ENCODE measurements around the gene TAS2R8. TPM values are rescaled to one million over a fixed set of nuclear protein-coding genes. Genes with fewer than 3 reads are reported as not detected.

Gene TAS2R8
- polyA plus RNA-seq, 4 donors: not detected

DNA sequence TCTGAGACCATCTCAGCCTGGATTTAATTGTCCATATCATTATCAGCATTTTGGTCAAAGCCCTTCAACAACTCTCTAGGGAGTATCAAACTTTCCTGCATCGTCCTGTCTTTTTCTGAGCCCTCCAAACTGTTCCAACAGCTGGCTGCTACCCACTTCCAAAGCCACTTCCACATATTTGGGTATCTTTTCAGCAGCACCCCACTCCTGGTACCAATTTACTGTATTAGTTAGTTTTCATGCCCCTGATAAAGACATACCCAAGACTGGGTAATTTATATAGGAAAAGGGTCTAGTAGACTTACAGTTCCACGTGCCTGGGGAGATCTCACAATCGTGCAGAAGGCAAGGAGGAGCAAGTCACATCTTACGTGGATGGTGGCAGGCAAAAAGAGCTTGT lies 50.9 kb downstream of the TAS2R8 start:
- no peak for DNase-seq (ENCODE audit: low read depth in 4 of 4, low spot score in 3 of 4)

Other genes with a start within 250 kb of the TAS2R8 start
- gene MAGOHB, start 193.7 kb downstream of the TAS2R8 start, polyA plus RNA-seq (ENCODE audit: insufficient read length in 4 of 4): 10 to 100 TPM; 38.5 to 50.0 (median 41.1) TPM
- gene STYK1, start 133.2 kb downstream of the TAS2R8 start, polyA plus RNA-seq (ENCODE audit: insufficient read length in 4 of 4): 1 to 10 TPM in 2 of 4 donors, under 1 TPM in 2; 0.10 to 1.7 (median 0.99) TPM
- gene YBX3, start 84.0 kb downstream of the TAS2R8 start, polyA plus RNA-seq (ENCODE audit: insufficient read length in 4 of 4): 100 to 1,000 TPM; 219 to 263 (median 239) TPM
- not detected for gene TAS2R7, start 4.7 kb downstream of the TAS2R8 start, polyA plus RNA-seq (ENCODE audit: insufficient read length in 4 of 4)
- gene TAS2R9, start 2.9 kb upstream of the TAS2R8 start, polyA plus RNA-seq (ENCODE audit: insufficient read length in 4 of 4): not detected
- 1 to 10 TPM; 1.1 to 2.6 (median 2.1) TPM for gene TAS2R10, start 19.1 kb upstream of the TAS2R8 start, polyA plus RNA-seq (ENCODE audit: insufficient read length in 4 of 4)
- gene PRR4, start 42.2 kb upstream of the TAS2R8 start, polyA plus RNA-seq (ENCODE audit: insufficient read length in 4 of 4): 1 to 10 TPM; 6.5 to 9.1 (median 7.6) TPM
- gene PRH1, start 77.0 kb upstream of the TAS2R8 start, polyA plus RNA-seq (ENCODE audit: insufficient read length in 4 of 4): 10 to 100 TPM in 3 of 4 donors, 1 to 10 TPM in 1; 7.8 to 16.2 (median 13.0) TPM
- gene TAS2R13, start 102.3 kb upstream of the TAS2R8 start, polyA plus RNA-seq (ENCODE audit: insufficient read length in 4 of 4): under 1 TPM in 3 of 4 donors, not detected in 1; 0.09 to 0.14 (median 0.14) TPM
- under 1 TPM in 3 of 4 donors, not detected in 1; 0.29 to 0.76 (median 0.45) TPM for gene PRH2, start 122.0 kb upstream of the TAS2R8 start, polyA plus RNA-seq (ENCODE audit: insufficient read length in 4 of 4)
- gene TAS2R14, start 132.0 kb upstream of the TAS2R8 start, polyA plus RNA-seq (ENCODE audit: insufficient read length in 4 of 4): 1 to 10 TPM; 2.5 to 4.0 (median 3.2) TPM
- gene TAS2R50, start 179.6 kb upstream of the TAS2R8 start, polyA plus RNA-seq (ENCODE audit: insufficient read length in 4 of 4): under 1 TPM in 2 of 4 donors, not detected in 2; 0.16 to 0.36 TPM
- 1 to 10 TPM; 1.1 to 2.2 (median 1.4) TPM for gene TAS2R20, start 191.0 kb upstream of the TAS2R8 start, polyA plus RNA-seq (ENCODE audit: insufficient read length in 4 of 4)
- 1 to 10 TPM; 1.2 to 1.4 (median 1.3) TPM for gene TAS2R19, start 215.3 kb upstream of the TAS2R8 start, polyA plus RNA-seq (ENCODE audit: insufficient read length in 4 of 4)
- gene TAS2R31, start 224.1 kb upstream of the TAS2R8 start, polyA plus RNA-seq (ENCODE audit: insufficient read length in 4 of 4): 1 to 10 TPM in 3 of 4 donors, under 1 TPM in 1; 0.82 to 2.1 (median 1.7) TPM